Islet precursor cell (in vitro differentiated cells): Measurements from ENCODE around the gene CPNE9.

Source experiments
- DNase-seq: peaks from one replicate; pipeline ENCODE4 v3.0.0-alpha.2; 2018

The CPNE9 gene, protein sequence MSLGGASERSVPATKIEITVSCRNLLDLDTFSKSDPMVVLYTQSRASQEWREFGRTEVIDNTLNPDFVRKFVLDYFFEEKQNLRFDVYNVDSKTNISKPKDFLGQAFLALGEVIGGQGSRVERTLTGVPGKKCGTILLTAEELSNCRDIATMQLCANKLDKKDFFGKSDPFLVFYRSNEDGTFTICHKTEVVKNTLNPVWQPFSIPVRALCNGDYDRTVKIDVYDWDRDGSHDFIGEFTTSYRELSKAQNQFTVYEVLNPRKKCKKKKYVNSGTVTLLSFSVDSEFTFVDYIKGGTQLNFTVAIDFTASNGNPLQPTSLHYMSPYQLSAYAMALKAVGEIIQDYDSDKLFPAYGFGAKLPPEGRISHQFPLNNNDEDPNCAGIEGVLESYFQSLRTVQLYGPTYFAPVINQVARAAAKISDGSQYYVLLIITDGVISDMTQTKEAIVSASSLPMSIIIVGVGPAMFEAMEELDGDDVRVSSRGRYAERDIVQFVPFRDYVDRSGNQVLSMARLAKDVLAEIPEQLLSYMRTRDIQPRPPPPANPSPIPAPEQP

DNA sequence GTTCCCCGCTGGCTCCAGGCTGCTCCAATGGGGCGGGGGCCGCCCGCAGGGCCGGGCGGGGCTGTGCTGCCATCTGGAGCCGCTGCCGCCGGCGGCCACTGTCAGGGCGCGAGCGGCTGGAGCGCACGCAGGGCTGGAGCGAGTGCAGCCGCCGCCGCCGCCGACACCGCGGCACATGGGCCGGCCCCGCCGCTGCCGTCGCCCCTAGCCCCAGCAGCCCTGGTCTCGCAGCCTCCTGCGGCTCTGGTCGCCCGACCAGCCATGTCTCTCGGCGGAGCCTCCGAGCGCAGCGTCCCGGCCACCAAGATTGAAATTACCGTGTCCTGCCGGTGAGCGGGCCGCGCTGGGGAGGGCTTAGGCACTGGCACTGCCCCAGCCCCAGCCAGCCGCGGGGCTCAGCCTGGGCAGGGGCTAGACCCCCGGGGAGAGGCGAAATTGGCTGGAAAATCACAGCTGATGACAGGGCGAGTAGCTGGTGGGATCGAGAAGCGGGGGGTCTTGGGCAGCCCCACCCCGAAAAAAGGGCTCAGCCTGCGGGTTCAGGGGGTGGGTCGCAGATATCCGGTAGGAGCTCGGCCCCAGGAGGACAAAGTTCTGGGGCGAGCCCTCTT, at the start of gene CPNE9:
CPNE9 (plus strand) TSS at position 98 of the 611 bp plus-strand sequence; CDS start at position 262, 164 bp downstream.
- DNase-seq, result no peak

- no peak for DNase-seq
Measured at GRCh38 chr3:9659849-9660248, 43.8 kb upstream of the CPNE9 start.

DNA sequence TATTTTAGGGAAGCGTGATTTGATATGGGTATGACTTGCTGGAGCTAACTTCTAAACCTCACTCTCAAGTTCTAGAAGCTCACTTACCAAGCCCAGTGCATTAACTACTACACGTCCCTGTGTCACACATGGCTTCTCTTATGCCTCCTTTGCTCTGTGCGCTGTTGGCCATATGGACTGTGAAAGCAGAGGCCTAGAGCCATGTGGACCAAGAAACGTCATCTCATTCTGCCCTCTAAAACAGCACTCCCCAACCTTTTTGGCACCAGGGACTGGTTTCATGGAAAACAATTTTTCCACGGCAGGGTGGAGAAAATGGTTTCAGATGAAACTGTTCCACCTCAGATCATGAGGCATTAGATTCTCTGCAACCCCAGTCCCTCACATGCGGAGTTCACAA, 42.7 kb upstream of the CPNE9 start:
- no peak for DNase-seq

DNA sequence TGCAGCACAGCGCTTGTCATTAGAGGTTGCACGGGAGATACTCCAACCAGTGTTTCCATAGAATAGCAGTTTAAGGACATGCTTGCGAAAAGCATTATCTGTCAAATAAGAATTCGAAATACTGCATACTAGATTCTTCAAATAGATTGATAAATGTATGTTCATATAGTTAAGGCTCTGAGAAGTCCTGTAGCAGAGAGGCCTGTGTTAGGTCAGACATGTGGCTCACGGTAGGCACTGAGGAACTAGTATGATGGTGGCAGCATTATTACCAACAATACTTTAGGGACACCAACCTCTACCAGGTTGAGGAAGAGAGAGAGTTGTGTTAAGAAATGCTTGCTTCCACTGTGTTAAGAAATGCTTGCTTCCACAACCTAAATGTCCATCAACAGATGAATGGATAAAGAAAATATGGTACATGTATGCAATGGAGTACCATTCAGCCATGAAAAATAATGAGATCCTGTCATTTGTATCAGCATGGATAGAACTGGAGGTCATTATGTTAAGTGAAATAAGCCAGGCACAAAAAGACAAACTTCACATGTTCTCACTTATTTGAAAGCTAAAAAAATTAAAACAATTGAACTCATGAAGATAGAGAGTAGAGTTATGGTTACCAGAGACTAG, 39.4 kb upstream of the CPNE9 start:
- DNase-seq, result no peak

DNA sequence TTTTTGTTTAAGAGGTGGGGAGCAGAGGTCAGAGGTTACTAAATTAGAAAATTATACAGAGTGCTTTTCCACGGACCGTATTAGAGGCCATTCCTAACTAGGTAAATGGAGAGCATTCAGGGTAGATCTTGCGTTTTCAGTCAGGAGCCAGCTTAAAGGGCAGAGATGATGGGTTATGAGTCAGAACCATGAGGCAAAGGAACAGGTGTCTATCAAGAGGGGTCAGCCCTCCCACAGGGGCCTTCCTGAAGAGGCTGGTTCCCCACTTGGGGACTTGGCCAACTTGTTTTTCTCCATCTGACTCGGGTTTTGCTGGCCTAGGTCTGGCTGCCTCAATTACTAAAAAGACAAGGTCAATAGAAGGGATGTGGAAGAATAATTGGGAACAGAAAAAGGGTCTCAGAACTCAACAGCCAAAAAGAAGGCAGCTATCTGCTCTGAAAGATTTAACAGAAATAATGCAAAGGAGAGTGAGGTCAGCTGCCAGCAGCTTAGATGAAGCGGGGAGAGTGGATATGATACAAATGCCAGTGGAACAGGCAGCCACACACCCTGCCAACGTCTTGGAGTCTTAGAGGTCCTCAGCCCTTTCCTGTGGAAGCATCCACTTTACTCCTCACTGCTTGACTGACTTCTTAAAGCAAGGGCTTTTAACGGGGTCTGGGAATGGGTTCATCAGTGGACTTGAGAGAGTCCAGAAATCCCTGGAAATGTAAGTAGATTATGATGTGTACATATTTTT, 36.8 kb upstream of the CPNE9 start:
- DNase-seq, result no peak

GRCh38 chr3:9669277-9669676, 34.4 kb upstream of the CPNE9 start:
- DNase-seq, result no peak

- no peak for DNase-seq
Measured at GRCh38 chr3:9669720-9670432, 33.8 kb upstream of the CPNE9 start.

GRCh38 chr3:9673082-9673481, 30.6 kb upstream of the CPNE9 start:
- DNase-seq, result no peak

DNA sequence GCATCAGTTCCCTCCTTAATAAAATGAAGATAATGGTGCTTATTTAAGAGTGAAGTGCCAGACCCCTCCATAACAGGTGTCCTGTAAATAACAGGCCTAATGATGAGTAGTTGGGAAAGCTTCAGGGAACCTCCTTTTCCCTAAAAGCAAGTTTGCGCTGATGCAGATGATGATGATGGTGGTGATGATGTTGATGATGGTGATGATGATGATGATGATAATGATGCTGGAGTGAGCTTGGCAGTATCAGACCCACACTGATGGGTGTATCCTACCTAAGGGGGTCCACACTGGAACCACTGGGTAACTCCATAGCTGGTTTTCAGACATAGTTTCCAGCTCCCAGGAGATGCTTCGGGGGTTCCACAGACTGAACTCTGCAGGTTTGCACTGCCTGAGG, 29.9 kb upstream of the CPNE9 start:
- no peak for DNase-seq

GRCh38 chr3:9675736-9676290, 27.8 kb upstream of the CPNE9 start:
- DNase-seq, result no peak

DNA sequence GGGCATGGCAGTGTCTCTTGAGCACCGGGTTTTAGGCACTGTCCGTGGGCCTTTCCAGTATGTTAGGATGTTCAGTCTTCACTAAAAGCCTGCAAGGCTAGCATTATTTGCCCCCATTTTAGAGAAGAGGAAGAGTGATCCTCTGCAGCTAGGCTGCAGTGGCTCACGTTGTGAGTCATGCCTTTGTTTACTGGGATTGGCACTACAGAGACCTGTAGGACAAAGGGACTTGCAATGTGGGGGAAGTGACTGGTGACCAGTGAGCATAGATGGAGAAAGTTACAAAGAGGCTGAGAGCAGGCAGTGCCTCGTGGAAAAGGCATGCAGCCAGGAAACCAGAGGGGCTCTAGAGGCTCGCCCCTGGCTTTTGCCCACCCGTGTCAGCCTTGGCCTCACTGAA, 26.8 kb upstream of the CPNE9 start:
- no peak for DNase-seq

GRCh38 chr3:9678493-9678892, 25.1 kb upstream of the CPNE9 start:
- DNase-seq, result no peak

DNA sequence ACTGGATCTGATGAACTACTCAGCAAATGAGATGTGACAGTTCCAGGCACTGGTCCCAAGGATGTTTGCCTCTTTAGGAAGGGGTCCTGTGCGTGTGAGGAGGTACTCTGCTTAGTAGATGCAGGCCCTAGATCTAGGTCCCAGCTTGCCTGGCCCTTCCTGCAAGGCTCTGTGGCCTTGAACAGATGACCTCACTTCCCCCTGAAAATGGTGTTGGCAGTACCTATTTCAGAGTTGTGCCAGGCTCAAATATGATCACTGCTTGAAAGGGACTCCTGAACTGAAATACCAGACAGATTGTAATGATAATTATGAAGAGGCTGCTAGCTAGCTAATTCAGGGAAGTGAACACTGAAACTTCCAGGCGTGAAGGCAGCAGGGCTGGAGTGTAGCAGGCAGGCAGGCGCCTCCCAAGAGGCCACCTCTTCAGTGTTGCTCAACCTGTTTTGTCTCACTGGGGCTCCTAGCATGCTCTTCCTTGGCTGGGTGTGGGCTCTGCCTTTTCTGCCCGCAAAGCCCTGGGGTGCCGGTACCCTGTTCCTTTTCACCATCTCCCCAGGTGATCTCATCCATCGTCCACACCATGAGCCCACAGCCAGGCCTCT, 24.1 kb upstream of the CPNE9 start:
- no peak for DNase-seq

GRCh38 chr3:9681011-9681722, 22.5 kb upstream of the CPNE9 start:
- DNase-seq, result no peak

- DNase-seq, result no peak
Measured at GRCh38 chr3:9681723-9682081, 21.9 kb upstream of the CPNE9 start.

DNA sequence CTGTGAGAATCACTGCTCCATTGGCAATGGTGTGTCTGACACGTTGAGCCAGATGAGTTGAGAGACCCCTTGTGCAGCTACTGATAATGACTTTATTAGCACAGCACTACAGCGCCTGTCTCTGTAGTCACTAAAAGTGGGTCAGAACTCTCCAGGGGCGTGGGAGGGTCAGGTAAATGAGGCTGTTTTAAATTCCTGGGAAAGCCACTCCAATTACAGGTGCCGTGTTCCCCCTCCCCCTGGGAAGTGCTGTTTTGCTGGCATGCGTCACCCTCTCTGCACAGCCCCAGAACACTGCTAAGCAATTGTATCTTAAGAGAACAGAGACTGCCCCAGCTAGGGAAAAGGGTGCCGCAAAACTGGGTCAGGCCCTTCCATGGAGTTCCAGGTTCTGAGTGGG, 21.5 kb upstream of the CPNE9 start:
- no peak for DNase-seq

- no peak for DNase-seq
Measured at GRCh38 chr3:9683426-9683825, 20.2 kb upstream of the CPNE9 start.

- no peak for DNase-seq
Measured at GRCh38 chr3:9685216-9686049, 18.2 kb upstream of the CPNE9 start.

GRCh38 chr3:9686050-9686550, 17.5 kb upstream of the CPNE9 start:
- DNase-seq, result no peak

DNA sequence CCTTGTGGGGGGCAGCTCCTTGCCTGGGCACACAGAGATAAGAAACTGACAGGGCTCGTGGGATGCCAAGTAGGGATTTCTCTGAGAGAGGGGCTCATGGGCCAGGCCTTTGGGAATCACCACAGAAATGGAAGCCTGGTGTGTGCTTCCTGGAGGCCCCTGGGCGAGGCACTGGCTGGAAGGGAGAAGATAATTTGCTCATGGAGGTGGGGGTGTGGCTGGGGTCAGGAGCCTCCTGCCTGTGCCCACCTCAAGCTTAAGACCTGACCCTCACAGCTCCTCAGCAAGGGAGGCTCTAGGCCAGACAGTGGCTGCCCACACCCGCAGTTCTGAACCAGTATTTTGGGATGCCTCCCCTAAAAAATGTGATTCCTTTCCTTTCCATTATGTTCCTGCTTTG, 16.9 kb upstream of the CPNE9 start:
- DNase-seq, result no peak
